ENCODE results near the gene DLEU7. TPM values are rescaled to one million over a fixed set of nuclear protein-coding genes. Genes with fewer than 3 reads are reported as not detected.

The DLEU7 gene
- total RNA-seq, 4 donors from 2014 or later = 1.2 TPM; not detected in 3

GRCh38 chr13:50780201-50781015 lies 63.1 kb downstream of the DLEU7 start:
- no peaks in the 10 kb centered on the region for H3K4me1 ChIP-seq
- H3K36me3 ChIP-seq = no peaks in the 10 kb centered on the region
- no peak for DNase-seq
- no peak for TF ChIP-seq CTCF (IDR thresholded peaks at IDR 0.05)
- TF ChIP-seq POLR2A (IDR thresholded peaks at IDR 0.05) = no peak
- no peak overlapping the region for H3K4me3 ChIP-seq
- H3K27ac ChIP-seq = no peak overlapping the region
- no peaks in the 10 kb centered on the region for H3K27me3 ChIP-seq
- no peaks in the 10 kb centered on the region for H3K9me3 ChIP-seq

GRCh38 chr13:50779443-50780200 lies 63.9 kb downstream of the DLEU7 start:
- no peak for TF ChIP-seq CTCF (IDR thresholded peaks at IDR 0.05)
- no peak for TF ChIP-seq POLR2A (IDR thresholded peaks at IDR 0.05)
- H3K9me3 ChIP-seq = no peaks in the 10 kb centered on the region
- no peaks in the 10 kb centered on the region for H3K36me3 ChIP-seq
- H3K27me3 ChIP-seq = no peaks in the 10 kb centered on the region
- DNase-seq = no peak
- H3K27ac ChIP-seq = no peak overlapping the region
- no peak overlapping the region for H3K4me3 ChIP-seq
- H3K4me1 ChIP-seq = no peaks in the 10 kb centered on the region

Small RNA genes lying within 50 kb of the gene (small RNA-seq; reads per million reads assigned to genes)
- gene RNA5SP28 = 0.12 to 0.83 reads per million in 2 donors

Other genes starting within 250 kb of the DLEU7 start
- 10 to 100 TPM; 20.0 to 88.3 (median 28.2) TPM for gene RNASEH2B, start 66.1 kb upstream of the DLEU7 start, total RNA-seq

Data from Peyer's patch (tissue), 4 donors.